Myocyte (in vitro differentiated cells): ENCODE data around the gene CTBP1. TPM values are rescaled to one million over a fixed set of nuclear protein-coding genes. Genes with fewer than 3 reads are reported as not detected.

Source experiments
- DNase-seq: peaks from one replicate; pipeline ENCODE4 v3.0.0-alpha.2; 2012; ENCODE audit warnings: low read depth
- total RNA-seq: library from RNA; depleted of rRNA; stranded (reverse); fragments of >200 nt; gene quantifications from 2 replicates; pipeline ENCODE4 v1.2.3, GENCODE V29; 2014

The CTBP1 gene
- total RNA-seq, 1 donor from 2014 or later: 259 TPM

DNA sequence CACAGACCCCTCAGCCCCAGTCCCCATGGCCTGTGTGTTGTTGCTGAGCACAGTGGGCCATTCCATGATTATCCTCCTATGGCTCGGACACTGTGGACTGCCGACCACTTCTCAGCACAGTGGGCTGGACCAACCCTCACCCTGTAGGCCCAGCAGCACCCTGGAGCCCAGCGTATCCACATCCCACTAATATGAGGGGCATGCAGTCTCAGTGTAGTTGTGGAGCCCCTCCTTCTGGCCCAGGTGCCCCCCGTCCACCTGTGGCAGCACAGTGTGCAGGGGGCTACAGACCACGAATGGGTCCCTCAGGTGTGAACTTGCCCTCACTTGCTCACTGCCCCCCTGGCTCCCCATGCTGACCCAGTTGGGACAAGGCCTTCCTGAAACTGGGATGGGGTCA lies 84.5 kb downstream of the CTBP1 start:
- no peak for DNase-seq

DNA sequence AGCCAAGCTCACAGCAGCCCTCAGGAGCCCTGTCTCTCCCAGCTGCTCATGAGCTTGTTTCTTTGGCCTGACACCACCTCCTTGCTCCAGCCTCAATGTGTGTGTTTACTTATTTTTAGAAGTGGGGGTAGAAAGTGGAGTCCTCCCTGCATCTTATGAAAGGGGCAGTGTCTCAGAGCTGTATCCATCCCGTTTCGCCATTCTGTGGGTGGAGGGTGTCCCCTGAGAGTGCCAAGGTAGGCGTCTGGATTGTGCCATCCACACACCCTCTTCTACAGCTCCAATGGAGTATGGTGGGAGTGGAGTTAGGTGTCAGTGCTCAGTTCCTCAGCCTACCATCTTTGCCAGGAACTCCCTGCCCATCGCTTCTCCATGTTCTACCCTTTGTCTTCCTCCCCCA lies 84.9 kb downstream of the CTBP1 start:
- DNase-seq: no peak

Other genes with a start within 250 kb of the CTBP1 start
- gene FGFRL1, start 237.5 kb downstream of the CTBP1 start, total RNA-seq: 20.5 and 22.5 TPM in 2 replicates
- not detected in 2 replicates for gene RNF212, start 135.6 kb downstream of the CTBP1 start, total RNA-seq
- gene SPON2, start 76.5 kb downstream of the CTBP1 start, total RNA-seq: 0.47 and 3.7 TPM in 2 replicates
- gene MAEA, start 40.8 kb upstream of the CTBP1 start, total RNA-seq: 42.9 and 47.8 TPM in 2 replicates
- gene UVSSA, start 98.1 kb upstream of the CTBP1 start, total RNA-seq: 7.6 and 7.9 TPM in 2 replicates
- not detected in 2 replicates for gene NKX1-1, start 157.3 kb upstream of the CTBP1 start, total RNA-seq